GM12864 (cell line): ENCODE results near the gene CENPS.

Source experiments
- DNase-seq: peaks from one replicate; pipeline ENCODE4 v3.0.0-alpha.2; 2011; ENCODE audit warnings: low read depth
- H3K4me3 ChIP-seq: 2 replicates; pipeline ENCODE4 v1.5.1; 2011; ENCODE audit warnings: mild to moderate bottlenecking, low read depth, low read length, control low read depth
- TF ChIP-seq, protein P1 (sequence below): IDR thresholded peaks from 2 replicates; pipeline ENCODE4 v1.5.1; 2011; ENCODE audit warnings: low read depth, mild to moderate bottlenecking, moderate library complexity, low read length, control low read depth, inconsistent platforms; ENCODE audit errors: missing control alignments

The CENPS gene

DNA sequence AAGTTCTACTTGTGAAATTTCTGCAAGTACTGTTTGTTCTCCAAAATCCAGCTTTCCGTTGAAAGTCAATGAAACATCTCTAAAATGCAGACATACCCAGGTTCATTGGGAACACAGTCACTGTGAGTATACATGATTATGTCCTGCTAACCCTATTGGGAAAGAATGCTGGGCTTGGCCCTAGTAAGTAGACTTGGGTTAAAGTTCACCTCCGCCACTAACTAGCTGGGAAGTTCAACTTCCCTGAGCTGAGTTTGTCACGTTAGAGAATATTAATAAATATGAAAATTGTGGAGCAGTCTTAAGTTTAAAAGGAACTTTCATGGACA lies 41.9 kb upstream of the CENPS start:
- TF ChIP-seq, protein P1, sequence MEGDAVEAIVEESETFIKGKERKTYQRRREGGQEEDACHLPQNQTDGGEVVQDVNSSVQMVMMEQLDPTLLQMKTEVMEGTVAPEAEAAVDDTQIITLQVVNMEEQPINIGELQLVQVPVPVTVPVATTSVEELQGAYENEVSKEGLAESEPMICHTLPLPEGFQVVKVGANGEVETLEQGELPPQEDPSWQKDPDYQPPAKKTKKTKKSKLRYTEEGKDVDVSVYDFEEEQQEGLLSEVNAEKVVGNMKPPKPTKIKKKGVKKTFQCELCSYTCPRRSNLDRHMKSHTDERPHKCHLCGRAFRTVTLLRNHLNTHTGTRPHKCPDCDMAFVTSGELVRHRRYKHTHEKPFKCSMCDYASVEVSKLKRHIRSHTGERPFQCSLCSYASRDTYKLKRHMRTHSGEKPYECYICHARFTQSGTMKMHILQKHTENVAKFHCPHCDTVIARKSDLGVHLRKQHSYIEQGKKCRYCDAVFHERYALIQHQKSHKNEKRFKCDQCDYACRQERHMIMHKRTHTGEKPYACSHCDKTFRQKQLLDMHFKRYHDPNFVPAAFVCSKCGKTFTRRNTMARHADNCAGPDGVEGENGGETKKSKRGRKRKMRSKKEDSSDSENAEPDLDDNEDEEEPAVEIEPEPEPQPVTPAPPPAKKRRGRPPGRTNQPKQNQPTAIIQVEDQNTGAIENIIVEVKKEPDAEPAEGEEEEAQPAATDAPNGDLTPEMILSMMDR, result no peak

DNA sequence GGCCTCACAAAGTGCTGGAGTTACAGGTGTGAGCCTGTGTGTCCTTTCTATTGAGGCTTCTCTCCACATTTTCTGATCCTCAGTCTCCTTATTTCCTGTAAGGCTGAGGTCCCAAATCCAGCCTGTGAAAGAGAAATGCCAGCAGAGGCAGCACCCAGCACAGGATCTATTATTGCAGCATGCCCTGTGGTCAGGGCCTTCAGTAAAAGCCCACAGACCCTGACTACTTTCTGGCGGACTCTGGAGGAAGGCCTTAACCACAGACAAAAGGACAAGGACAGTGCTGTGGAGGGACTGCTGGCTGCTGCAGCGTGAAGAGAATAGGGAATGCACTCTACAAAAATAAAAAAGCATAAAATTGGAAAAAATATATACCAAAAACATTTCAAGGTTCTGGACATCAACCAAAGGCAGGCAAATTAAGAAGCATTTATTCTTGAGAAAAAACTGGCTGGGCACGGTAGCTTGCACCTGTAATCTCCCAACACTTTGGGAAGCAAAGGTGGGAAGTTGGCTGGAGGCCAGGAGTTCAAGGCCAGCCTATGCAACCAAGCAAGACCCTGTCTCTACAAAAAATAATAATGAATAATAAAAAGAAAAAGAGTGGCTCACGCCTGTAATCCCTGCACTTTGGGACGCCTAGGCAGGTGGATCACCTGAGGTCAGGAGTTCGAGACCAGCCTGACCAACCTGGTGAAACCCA lies 40.8 kb upstream of the CENPS start:
- H3K4me3 ChIP-seq, result no peak overlapping the region
- TF ChIP-seq, protein P1, result no peak
- DNase-seq, result no peak

More for the DNA sequence above, 41.9 kb upstream of the CENPS start:
- no peak overlapping the region for H3K4me3 ChIP-seq
- no peak for DNase-seq

DNA sequence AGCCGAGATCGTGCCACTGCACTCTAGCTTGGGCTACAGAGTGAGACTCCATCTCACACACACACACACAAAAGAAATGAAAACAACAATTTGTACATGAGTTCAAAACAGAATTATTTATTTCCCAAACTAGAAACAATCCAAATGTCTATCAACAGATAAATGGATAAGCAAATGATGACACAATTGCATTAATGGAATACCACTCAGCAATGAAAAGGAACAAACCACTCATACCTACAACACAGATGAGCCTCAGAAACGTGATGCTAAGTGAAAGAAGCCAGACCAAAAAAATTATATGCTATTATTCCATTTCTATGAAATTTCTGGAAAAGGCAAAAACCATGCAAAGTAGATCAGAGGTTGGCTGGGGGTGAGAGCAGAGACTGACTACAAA lies 33.4 kb upstream of the CENPS start:
- TF ChIP-seq, protein P1, result no peak
- no peak for DNase-seq
- no peak overlapping the region for H3K4me3 ChIP-seq

DNA sequence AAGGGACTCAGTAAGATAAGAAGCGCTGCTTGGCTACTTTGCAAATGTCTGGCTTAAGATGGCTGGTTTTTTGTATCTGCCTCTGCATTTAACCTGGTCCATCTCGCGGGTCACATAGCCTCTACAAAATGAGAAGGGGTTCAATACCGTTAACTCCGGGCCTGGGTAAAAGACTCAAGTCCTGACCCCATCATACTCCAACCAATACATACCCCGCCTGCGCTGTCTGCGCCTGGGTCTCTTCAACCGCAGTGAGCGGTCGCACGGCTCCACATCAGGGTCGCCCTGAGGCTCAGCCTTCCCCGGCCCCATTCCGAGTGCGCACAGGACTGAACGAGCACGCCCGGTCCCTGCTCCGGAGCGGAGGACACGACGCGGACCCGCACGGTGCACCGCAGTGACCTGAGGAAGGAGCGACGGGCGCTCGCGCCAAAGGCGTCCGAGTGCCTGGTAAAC lies 31.9 kb upstream of the CENPS start:
- no peak for DNase-seq
- H3K4me3 ChIP-seq, result peak overlapping the region; percentile 73
- TF ChIP-seq, protein P1, result no peak

DNA sequence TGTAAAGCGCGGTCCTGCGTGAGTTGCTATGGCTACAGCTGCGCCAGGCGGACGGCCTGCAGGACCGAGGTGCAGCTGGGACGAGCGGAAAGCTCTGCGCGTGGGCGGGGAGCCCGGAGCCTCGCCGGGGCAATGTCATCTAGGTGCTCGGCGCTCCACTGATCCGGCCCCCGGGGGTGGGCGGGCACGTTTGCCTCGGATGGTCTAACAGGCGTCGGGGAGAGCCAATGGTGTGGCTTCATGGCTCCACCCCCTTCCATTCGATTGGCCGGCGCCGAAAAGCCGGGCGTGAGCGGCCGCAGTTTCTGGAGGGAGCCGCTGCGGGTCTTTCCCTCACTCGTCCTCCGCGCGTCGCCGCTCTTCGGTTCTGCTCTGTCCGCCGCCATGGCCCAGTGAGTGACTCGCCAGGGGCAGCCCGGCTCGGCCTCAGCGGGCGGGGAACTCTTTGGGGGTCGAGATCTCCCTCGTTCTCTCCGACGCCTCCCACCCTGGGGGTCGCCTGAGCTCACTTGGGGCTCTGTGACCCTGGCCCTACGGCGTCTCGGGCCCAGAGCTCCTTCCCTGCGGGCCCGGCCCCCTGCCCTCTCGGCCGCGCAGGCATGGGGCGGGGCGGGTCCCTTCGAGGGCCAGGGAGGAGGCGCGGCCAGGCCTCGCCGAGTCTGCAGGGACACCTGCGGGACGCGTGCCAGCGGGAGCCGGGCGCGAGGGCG lies 31.3 kb upstream of the CENPS start, which contains the start of gene PGD:
PGD (plus strand) TSS at position 331 of the 710 bp plus-strand sequence; CDS start at position 385, 54 bp downstream.
- peak; percentile 93 for DNase-seq
- TF ChIP-seq, protein P1, result no peak
- H3K4me3 ChIP-seq, result peak within 1 kb of the TSS; percentile 73

DNA sequence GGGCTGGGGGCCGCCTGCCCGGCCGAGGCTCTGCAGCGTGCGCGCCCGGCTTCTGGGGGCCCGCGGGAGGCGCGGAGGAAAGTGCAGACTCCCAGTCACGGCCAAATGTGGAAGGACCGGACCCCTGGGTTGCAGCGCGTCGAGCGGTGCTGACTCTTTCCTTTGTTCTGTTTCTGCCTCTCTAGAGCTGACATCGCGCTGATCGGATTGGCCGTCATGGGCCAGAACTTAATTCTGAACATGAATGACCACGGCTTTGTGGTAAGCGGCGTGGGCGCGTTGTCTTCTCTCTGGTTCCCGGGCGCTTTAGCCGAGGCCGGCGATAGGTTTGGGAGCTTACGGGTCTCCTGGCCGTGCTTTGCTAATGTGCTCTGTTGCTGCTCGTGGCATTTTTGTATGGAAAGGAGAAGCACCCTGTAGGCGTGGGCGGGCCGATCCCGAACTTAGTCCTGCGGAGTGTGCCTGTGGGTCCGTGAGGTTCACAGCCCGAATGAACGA lies 30.7 kb upstream of the CENPS start:
- TF ChIP-seq, protein P1, result no peak
- DNase-seq, result no peak
- H3K4me3 ChIP-seq, result peak overlapping the region; percentile 68
